GM12864 (cell line): ENCODE results near the gene GALNT2.
A peak's percentile ranks its signal among the peaks of the same experiment; 100 is the strongest.

Experiments
- DNase-seq: peaks from one replicate; pipeline ENCODE4 v3.0.0-alpha.2; 2011; ENCODE audit warnings: low read depth
- H3K4me3 ChIP-seq: 2 replicates; pipeline ENCODE4 v1.5.1; 2011; ENCODE audit warnings: mild to moderate bottlenecking, low read depth, low read length, control low read depth
- CTCF ChIP-seq: IDR thresholded peaks from 2 replicates; pipeline ENCODE4 v1.5.1; 2011; ENCODE audit warnings: low read depth, mild to moderate bottlenecking, moderate library complexity, low read length, control low read depth, inconsistent platforms; ENCODE audit errors: missing control alignments

GALNT2 gene

GRCh38 chr1:230144010-230144614, 77.1 kb downstream of the GALNT2 start:
- no peak overlapping the region for H3K4me3 ChIP-seq
- DNase-seq: no peak

GRCh38 chr1:230144758-230145504, 77.9 kb downstream of the GALNT2 start:
- no peak overlapping the region for H3K4me3 ChIP-seq
- no peak for DNase-seq
- TF ChIP-seq CTCF: no peak

More at GRCh38 chr1:230144010-230144614, 77.1 kb downstream of the GALNT2 start:
- TF ChIP-seq CTCF: no peak

- no peak overlapping the region for H3K4me3 ChIP-seq
- no peak for TF ChIP-seq CTCF
- no peak for DNase-seq
These were observed 78.5 kb downstream of the GALNT2 start for GRCh38 chr1:230145505-230145899.

GRCh38 chr1:230145953-230146476, 79.0 kb downstream of the GALNT2 start:
- no peak overlapping the region for H3K4me3 ChIP-seq
- peak; percentile 26 for DNase-seq
- TF ChIP-seq CTCF: no peak

- no peak for TF ChIP-seq CTCF
- no peak for DNase-seq
- H3K4me3 ChIP-seq: no peak overlapping the region
These were observed 79.7 kb downstream of the GALNT2 start for GRCh38 chr1:230146709-230147108.

GRCh38 chr1:230147253-230148125, 80.5 kb downstream of the GALNT2 start:
- no peak for DNase-seq
- no peak for TF ChIP-seq CTCF
- no peak overlapping the region for H3K4me3 ChIP-seq
